Measurements from ENCODE around the gene JMJD8.

The JMJD8 gene

DNA sequence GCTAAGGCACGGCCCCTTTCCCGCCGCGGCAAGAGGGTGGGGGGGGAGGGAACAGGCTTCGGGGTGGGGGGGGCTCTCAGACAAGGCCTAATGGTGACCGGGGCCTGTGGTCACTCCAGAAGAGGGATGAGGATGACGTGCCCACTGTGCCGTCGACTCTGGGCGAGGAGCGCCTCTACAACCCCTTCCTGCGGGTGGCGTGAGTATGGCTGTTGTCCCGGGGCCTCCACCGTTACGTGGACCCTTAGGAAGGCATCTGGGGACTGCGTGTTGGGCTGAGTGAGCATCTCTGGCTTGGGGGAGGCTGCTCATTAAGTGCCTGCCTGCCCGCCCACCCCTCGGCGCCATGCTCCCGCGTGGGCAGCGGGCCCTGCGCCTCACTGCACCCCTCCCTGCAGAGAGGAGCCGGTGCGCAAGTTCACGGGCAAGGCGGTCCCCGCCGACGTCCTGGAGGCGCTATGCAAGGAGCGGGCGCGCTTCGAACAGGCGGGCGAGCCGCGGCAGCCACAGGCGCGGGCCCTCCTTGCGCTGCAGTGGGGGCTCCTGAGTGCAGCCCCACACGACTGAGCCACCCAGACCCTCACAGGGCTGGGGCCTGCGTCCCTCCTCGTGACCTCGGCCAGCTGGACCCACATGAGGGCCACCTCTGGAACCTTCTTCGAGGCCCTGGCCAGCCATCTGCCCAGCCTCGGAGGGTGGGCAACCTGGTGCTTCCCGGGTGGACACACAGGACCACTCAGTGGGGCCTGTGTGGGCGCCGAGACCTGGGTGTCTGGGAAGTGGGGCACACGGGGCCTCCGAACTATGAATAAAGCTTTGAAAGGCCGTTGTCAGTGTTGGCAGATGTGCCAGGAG, 45.0 kb upstream of the JMJD8 start:
- TF ChIP-seq, protein P1, sequence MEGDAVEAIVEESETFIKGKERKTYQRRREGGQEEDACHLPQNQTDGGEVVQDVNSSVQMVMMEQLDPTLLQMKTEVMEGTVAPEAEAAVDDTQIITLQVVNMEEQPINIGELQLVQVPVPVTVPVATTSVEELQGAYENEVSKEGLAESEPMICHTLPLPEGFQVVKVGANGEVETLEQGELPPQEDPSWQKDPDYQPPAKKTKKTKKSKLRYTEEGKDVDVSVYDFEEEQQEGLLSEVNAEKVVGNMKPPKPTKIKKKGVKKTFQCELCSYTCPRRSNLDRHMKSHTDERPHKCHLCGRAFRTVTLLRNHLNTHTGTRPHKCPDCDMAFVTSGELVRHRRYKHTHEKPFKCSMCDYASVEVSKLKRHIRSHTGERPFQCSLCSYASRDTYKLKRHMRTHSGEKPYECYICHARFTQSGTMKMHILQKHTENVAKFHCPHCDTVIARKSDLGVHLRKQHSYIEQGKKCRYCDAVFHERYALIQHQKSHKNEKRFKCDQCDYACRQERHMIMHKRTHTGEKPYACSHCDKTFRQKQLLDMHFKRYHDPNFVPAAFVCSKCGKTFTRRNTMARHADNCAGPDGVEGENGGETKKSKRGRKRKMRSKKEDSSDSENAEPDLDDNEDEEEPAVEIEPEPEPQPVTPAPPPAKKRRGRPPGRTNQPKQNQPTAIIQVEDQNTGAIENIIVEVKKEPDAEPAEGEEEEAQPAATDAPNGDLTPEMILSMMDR (IDR thresholded peaks at IDR 0.05; ENCODE audit: extremely low read depth, missing control alignments), result no peak
- DNase-seq (ENCODE audit: low spot score), result no peak

GRCh38 chr16:728131-728889, 44.2 kb upstream of the JMJD8 start:
- DNase-seq (ENCODE audit: low spot score), result peak; percentile 93
- TF ChIP-seq, protein P1 (IDR thresholded peaks at IDR 0.05; ENCODE audit: extremely low read depth, missing control alignments), result no peak

- TF ChIP-seq, protein P1 (IDR thresholded peaks at IDR 0.05; ENCODE audit: extremely low read depth, missing control alignments), result no peak
- peak; percentile 74 for DNase-seq (ENCODE audit: low spot score)
Observed at GRCh38 chr16:727291-727977, 43.3 kb upstream of the JMJD8 start.

DNA sequence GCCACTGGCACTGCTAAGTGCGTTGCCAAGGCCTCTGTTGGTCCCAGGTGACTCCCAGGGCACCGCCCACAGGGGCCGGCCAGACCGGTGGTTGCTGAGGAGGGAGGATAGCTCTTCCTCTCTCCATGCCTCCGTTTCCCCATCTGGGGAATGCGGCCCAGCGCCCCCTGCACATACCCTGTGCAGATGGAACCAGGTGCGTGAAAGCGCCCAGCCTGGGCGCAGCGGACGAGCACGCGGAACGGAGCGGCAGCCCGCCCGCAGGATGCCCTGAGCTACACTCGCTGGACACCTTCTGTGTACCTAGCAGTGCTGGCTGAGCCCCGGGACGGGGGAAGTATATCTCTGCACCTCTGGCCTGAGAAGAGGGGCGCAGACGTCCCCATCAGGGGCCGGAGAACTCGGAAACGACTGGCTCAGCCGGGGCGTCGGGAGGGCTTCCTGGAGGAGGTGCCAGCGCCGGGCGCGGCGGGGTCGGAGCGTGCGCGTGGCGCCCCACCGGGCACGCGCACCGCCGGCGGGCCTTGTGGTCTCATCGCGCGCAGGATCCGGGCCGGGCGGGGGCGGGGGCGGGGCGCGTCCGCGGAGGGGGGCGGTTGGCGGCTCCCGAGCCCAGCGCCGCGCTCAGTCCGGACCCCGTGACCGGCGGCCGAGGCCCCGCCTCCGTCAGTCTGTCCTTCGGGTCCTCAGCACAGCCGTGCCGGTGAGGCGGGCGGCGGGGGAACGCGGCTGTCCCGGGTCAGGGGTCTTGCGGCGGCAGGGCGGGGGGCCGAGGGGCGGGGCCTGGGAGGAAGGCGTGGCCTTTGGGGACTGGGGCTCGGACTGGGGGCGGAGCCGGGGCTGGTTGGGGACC, 42.5 kb upstream of the JMJD8 start, which contains the start of the genes CCDC78 and HAGHL:
Gene CCDC78, minus strand, starts transcription at position 6 of the 853 bp plus-strand sequence. CDS start 76 bp downstream, outside the sequence.
Gene HAGHL, plus strand, starts transcription at position 669 of the 853 bp plus-strand sequence. CDS start 404 bp downstream, outside the sequence.
- peak; percentile 92 for DNase-seq (ENCODE audit: low spot score)
- TF ChIP-seq, protein P1 (IDR thresholded peaks at IDR 0.05; ENCODE audit: extremely low read depth, missing control alignments), result no peak

- no peak for DNase-seq (ENCODE audit: low spot score)
- TF ChIP-seq, protein P1 (IDR thresholded peaks at IDR 0.05; ENCODE audit: extremely low read depth, missing control alignments), result no peak
Observed at GRCh38 chr16:726188-726437, 42.0 kb upstream of the JMJD8 start.

DNA sequence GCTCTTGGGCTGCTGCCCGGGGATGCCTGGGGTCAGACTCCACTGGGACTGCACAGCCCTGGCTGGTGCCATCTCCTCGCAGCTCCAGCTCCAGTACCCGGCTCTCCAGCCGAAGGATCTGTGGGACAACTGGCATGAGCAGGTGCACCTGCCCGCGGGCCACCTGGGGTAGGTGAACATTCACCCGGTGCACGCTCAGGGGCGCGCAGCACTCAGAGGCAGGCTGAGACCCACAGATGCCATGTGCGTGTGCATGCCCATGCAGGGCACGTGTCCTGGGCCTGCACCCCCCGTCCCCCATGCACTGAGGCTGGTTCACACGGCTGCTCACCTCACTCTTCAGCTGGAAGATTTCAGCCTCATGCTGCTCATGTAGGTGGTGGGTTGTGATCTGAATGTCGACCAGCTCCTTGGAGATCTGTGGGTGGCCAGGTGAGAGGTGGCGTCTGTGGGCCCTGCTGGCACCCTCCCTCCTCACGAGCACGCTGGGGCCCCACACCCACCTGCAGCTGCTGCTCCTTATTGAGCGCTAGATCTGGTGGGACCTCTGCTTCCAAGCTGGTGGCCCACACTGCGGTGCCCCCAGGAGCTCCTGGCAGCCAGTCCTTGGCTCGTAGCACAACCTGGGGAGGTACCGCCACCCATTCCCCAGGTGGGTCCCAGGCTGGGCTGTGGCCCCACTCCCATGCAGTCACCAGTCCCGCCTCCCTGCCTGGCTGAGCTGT, 41.5 kb upstream of the JMJD8 start:
- no peak for DNase-seq (ENCODE audit: low spot score)
- TF ChIP-seq, protein P1 (IDR thresholded peaks at IDR 0.05; ENCODE audit: extremely low read depth, missing control alignments), result no peak
